Calu3 (cell line): ENCODE measurements around the gene PPARGC1A. TPM values are rescaled to one million over a fixed set of nuclear protein-coding genes. Genes with fewer than 3 reads are reported as not detected.

Source experiments
- BruUV-seq: library from RNA; stranded (reverse); fragments of 400-500 nt; replicated peaks from 2 replicates; lab custom pipeline; 2021; lab: Mats Ljungman, UMichigan
- CTCF ChIA-PET: fragments of 300-600 bp; sonication (Branson Sonifier 250); formaldehyde crosslinking; loops from one replicate; lab custom pipeline; 2022; ENCODE audit warnings: antibody characterized with exemption; lab: Charles Lee
- DNase-seq: peaks from one replicate; pipeline ENCODE4 v3.0.0; 2022
- H3K27ac Mint-ChIP-seq: one replicate; pipeline ENCODE4 v1.8.0; 2022; ENCODE audit warnings: mixed read lengths; ENCODE audit not compliant: unreplicated experiment
- H3K27me3 Mint-ChIP-seq: one replicate; pipeline ENCODE4 v1.8.0; 2022; ENCODE audit warnings: mixed read lengths; ENCODE audit not compliant: unreplicated experiment
- H3K36me3 Mint-ChIP-seq: one replicate; pipeline ENCODE4 v1.8.0; 2022; ENCODE audit warnings: mild to moderate bottlenecking, moderate library complexity, mixed read lengths; ENCODE audit not compliant: insufficient read depth, unreplicated experiment
- H3K4me1 Mint-ChIP-seq: one replicate; pipeline ENCODE4 v1.8.0; 2022; ENCODE audit warnings: mild to moderate bottlenecking, low read depth, mixed read lengths; ENCODE audit not compliant: unreplicated experiment
- H3K4me3 Mint-ChIP-seq: one replicate; pipeline ENCODE4 v1.8.0; 2022; ENCODE audit warnings: mild to moderate bottlenecking, low read depth, moderate library complexity, mixed read lengths; ENCODE audit not compliant: unreplicated experiment
- H3K9me3 Mint-ChIP-seq: one replicate; pipeline ENCODE4 v1.8.0; 2022; ENCODE audit warnings: low read depth, mixed read lengths; ENCODE audit not compliant: unreplicated experiment
- intact Hi-C: fragments of 100-400 bp; cut with micrococcal nuclease; formaldehyde crosslinking; loops from one replicate; pipeline ENCODE4 v1.10.0; 2022; ENCODE audit not compliant: unreplicated experiment
- total RNA-seq: library from RNA; stranded (reverse); gene quantifications from 2 replicates; pipeline ENCODE4 v1.2.3, GENCODE V29; 2022
- TF ChIP-seq, protein P1 (sequence below): fragments of 200-600 bp; IDR thresholded peaks from one replicate; pipeline ENCODE4 v1.8.0; 2022; ENCODE audit warnings: antibody characterized with exemption; ENCODE audit not compliant: unreplicated experiment

PPARGC1A gene
- total RNA-seq, 1 experiment from 2014 or later: 7.6 TPM

- no peaks in the 10 kb centered on the region for H3K27me3 Mint-ChIP-seq
- intact Hi-C loops: no loop called here
These were observed 15.9 kb downstream of the PPARGC1A start for GRCh38 chr4:23873717-23874535.

GRCh38 chr4:23871426-23871825 lies 18.4 kb downstream of the PPARGC1A start:
- intact Hi-C loops: no loop called here
- no peak for DNase-seq
- BruUV-seq: no TSS peak
- CTCF ChIA-PET: no interaction called here
- H3K27ac Mint-ChIP-seq: no peak overlapping the region
- TF ChIP-seq, protein P1, sequence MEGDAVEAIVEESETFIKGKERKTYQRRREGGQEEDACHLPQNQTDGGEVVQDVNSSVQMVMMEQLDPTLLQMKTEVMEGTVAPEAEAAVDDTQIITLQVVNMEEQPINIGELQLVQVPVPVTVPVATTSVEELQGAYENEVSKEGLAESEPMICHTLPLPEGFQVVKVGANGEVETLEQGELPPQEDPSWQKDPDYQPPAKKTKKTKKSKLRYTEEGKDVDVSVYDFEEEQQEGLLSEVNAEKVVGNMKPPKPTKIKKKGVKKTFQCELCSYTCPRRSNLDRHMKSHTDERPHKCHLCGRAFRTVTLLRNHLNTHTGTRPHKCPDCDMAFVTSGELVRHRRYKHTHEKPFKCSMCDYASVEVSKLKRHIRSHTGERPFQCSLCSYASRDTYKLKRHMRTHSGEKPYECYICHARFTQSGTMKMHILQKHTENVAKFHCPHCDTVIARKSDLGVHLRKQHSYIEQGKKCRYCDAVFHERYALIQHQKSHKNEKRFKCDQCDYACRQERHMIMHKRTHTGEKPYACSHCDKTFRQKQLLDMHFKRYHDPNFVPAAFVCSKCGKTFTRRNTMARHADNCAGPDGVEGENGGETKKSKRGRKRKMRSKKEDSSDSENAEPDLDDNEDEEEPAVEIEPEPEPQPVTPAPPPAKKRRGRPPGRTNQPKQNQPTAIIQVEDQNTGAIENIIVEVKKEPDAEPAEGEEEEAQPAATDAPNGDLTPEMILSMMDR: no peak
- no peaks in the 10 kb centered on the region for H3K9me3 Mint-ChIP-seq
- no peaks in the 10 kb centered on the region for H3K36me3 Mint-ChIP-seq
- peaks cover 3% of the 10 kb centered on the region for H3K4me1 Mint-ChIP-seq
- no peaks in the 10 kb centered on the region for H3K27me3 Mint-ChIP-seq
- H3K4me3 Mint-ChIP-seq: no peak overlapping the region

More at GRCh38 chr4:23873717-23874535, 15.9 kb downstream of the PPARGC1A start:
- no peaks in the 10 kb centered on the region for H3K9me3 Mint-ChIP-seq
- H3K4me1 Mint-ChIP-seq: peaks cover 21% of the 10 kb centered on the region
- DNase-seq: no peak
- TF ChIP-seq, protein P1: no peak
- CTCF ChIA-PET: no interaction called here
- H3K4me3 Mint-ChIP-seq: no peak overlapping the region
- H3K36me3 Mint-ChIP-seq: no peaks in the 10 kb centered on the region
- no TSS peak for BruUV-seq
- H3K27ac Mint-ChIP-seq: no peak overlapping the region

- intact Hi-C loops: no loop called here
- BruUV-seq: no TSS peak
- H3K27ac Mint-ChIP-seq: no peak overlapping the region
- H3K36me3 Mint-ChIP-seq: no peaks in the 10 kb centered on the region
- H3K27me3 Mint-ChIP-seq: no peaks in the 10 kb centered on the region
- CTCF ChIA-PET: no interaction called here
- no peaks in the 10 kb centered on the region for H3K4me1 Mint-ChIP-seq
- TF ChIP-seq, protein P1: no peak
- H3K9me3 Mint-ChIP-seq: no peaks in the 10 kb centered on the region
- DNase-seq: no peak
- no peak overlapping the region for H3K4me3 Mint-ChIP-seq
These were observed 23.3 kb downstream of the PPARGC1A start for GRCh38 chr4:23866450-23867075.

- peaks cover 11% of the 10 kb centered on the region for H3K4me1 Mint-ChIP-seq
- TF ChIP-seq, protein P1: no peak
- no peak for DNase-seq
- no peak overlapping the region for H3K27ac Mint-ChIP-seq
- H3K9me3 Mint-ChIP-seq: no peaks in the 10 kb centered on the region
- no peaks in the 10 kb centered on the region for H3K36me3 Mint-ChIP-seq
- intact Hi-C loops: no loop called here
- CTCF ChIA-PET: no interaction called here
- no peak overlapping the region for H3K4me3 Mint-ChIP-seq
- H3K27me3 Mint-ChIP-seq: no peaks in the 10 kb centered on the region
- no TSS peak for BruUV-seq
These were observed 27.9 kb downstream of the PPARGC1A start for GRCh38 chr4:23861897-23862296.
